GM21737 (cell line): ENCODE data around the gene OTUD5.
A peak's percentile ranks its signal among the peaks of the same experiment; 100 is the strongest.

Experiments used
- ATAC-seq: cut with Tn5 transposase; IDR thresholded peaks from one replicate; pipeline ENCODE4 v1.9.1; 2021; ENCODE audit warnings: mild to moderate bottlenecking, moderate library complexity; ENCODE audit not compliant: unreplicated experiment

The OTUD5 gene

GRCh38 chrX:48937054-48937907, 20.1 kb downstream of the OTUD5 start:
- ATAC-seq: peak; percentile 51

- no peak for ATAC-seq
Observed at GRCh38 chrX:48936429-48937053, 20.9 kb downstream of the OTUD5 start.

- ATAC-seq: no peak
Observed at GRCh38 chrX:48935301-48935670, 22.1 kb downstream of the OTUD5 start.

GRCh38 chrX:48934581-48935300, 22.7 kb downstream of the OTUD5 start:
- no peak for ATAC-seq

- ATAC-seq: no peak
Observed at GRCh38 chrX:48933757-48934156, 23.6 kb downstream of the OTUD5 start.

GRCh38 chrX:48927736-48928382, 29.5 kb downstream of the OTUD5 start:
- ATAC-seq: no peak

- ATAC-seq: no peak
Observed at GRCh38 chrX:48927123-48927522, 30.3 kb downstream of the OTUD5 start.

- no peak for ATAC-seq
Observed at GRCh38 chrX:48924270-48924669, 33.1 kb downstream of the OTUD5 start.

GRCh38 chrX:48923771-48924170, 33.6 kb downstream of the OTUD5 start:
- no peak for ATAC-seq

GRCh38 chrX:48920718-48921104, 36.7 kb downstream of the OTUD5 start:
- ATAC-seq: no peak

- no peak for ATAC-seq
Observed at GRCh38 chrX:48919947-48920717, 37.3 kb downstream of the OTUD5 start.

GRCh38 chrX:48919360-48919841, 38.0 kb downstream of the OTUD5 start:
- ATAC-seq: peak; percentile 9

- peak; percentile 70 for ATAC-seq
Observed at GRCh38 chrX:48918643-48919340, 38.6 kb downstream of the OTUD5 start, which contains the start of gene PIM2. TSS of gene PIM2 (minus strand) at chrX:48919024. CDS start at chrX:48918834, 190 bp downstream.

- ATAC-seq: no peak
Observed at GRCh38 chrX:48918301-48918642, 39.1 kb downstream of the OTUD5 start.

- ATAC-seq: peak; percentile 39
Observed at GRCh38 chrX:48917139-48918001, 40.0 kb downstream of the OTUD5 start.

- no peak for ATAC-seq
Observed at GRCh38 chrX:48914593-48915493, 42.6 kb downstream of the OTUD5 start.

- ATAC-seq: no peak
Observed at GRCh38 chrX:48913605-48914366, 43.6 kb downstream of the OTUD5 start.
